ENCODE measurements around the gene TEX2.

DNA sequence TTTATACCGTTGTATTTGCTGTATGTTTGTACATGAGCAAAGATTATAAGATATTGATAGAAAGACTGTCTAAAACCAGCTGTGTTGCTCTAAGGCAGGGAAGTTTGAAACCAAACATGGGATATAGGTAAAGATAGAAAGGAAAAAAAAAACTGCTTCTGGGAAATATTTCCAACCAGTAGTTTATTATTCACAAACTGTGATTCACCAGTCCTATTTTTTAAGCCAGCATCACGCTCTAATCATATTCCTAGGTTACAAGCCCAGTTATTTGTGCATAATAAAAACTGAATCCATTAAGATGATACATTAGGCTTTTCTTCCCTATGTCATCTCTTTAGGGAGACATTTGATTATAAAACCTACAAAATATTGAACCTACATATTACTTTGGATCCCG lies 137.1 kb downstream of the TEX2 start:
- TF ChIP-seq, protein P1, sequence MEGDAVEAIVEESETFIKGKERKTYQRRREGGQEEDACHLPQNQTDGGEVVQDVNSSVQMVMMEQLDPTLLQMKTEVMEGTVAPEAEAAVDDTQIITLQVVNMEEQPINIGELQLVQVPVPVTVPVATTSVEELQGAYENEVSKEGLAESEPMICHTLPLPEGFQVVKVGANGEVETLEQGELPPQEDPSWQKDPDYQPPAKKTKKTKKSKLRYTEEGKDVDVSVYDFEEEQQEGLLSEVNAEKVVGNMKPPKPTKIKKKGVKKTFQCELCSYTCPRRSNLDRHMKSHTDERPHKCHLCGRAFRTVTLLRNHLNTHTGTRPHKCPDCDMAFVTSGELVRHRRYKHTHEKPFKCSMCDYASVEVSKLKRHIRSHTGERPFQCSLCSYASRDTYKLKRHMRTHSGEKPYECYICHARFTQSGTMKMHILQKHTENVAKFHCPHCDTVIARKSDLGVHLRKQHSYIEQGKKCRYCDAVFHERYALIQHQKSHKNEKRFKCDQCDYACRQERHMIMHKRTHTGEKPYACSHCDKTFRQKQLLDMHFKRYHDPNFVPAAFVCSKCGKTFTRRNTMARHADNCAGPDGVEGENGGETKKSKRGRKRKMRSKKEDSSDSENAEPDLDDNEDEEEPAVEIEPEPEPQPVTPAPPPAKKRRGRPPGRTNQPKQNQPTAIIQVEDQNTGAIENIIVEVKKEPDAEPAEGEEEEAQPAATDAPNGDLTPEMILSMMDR (IDR thresholded peaks at IDR 0.05; ENCODE audit: low read length): no peak
- no peak for TF ChIP-seq EZH2 (IDR thresholded peaks at IDR 0.05; ENCODE audit: borderline replicate concordance, low read length)

Measured in OCI-LY1 (cell line).